Epithelial cell of esophagus (primary cell): Measurements from ENCODE around the gene CHST9.

ENCODE experiments used
- DNase-seq: peaks from one replicate; pipeline ENCODE4 v3.0.0; 2010; ENCODE audit warnings: low read depth
- H3K4me3 ChIP-seq: 2 replicates; pipeline ENCODE4 v1.5.1; 2011; ENCODE audit warnings: mild to moderate bottlenecking, low read length, control low read depth
- TF ChIP-seq, protein P1 (sequence below): IDR thresholded peaks from 2 replicates; pipeline ENCODE4 v1.5.1; 2011; ENCODE audit warnings: low read depth, mild to moderate bottlenecking, low read length, control low read depth, inconsistent platforms; ENCODE audit not compliant: insufficient read depth; ENCODE audit errors: missing control alignments

Gene CHST9

DNA sequence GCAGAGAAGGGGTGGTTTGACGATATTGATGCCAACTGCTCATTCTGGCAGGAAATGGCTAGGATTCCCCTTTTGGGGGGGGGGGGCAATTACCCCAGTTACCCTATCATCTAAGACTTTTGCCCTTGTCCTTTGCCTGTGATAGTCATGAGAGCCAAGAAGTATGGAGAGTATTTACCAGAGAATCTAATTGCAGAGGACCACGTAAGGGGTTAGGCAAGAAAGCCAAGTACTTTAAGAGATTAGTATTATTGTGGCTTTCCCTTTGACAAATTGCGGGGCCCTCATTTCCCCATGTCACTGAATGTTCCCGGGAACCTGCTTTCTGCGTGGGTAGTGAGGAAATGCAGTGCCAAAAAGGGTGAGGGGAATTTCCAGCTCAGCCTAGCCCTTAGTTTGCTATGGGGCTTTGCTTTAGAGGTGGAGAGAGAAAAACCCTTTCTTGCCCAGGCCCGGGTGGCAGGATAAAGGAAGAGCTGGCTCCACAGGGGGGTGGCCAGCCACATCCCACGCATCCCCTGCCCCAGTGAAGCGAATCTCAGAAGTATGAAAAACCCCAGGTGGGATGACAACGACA is 321.1 kb downstream of the CHST9 start:
- no peak for DNase-seq
- no peak overlapping the region for H3K4me3 ChIP-seq

DNA sequence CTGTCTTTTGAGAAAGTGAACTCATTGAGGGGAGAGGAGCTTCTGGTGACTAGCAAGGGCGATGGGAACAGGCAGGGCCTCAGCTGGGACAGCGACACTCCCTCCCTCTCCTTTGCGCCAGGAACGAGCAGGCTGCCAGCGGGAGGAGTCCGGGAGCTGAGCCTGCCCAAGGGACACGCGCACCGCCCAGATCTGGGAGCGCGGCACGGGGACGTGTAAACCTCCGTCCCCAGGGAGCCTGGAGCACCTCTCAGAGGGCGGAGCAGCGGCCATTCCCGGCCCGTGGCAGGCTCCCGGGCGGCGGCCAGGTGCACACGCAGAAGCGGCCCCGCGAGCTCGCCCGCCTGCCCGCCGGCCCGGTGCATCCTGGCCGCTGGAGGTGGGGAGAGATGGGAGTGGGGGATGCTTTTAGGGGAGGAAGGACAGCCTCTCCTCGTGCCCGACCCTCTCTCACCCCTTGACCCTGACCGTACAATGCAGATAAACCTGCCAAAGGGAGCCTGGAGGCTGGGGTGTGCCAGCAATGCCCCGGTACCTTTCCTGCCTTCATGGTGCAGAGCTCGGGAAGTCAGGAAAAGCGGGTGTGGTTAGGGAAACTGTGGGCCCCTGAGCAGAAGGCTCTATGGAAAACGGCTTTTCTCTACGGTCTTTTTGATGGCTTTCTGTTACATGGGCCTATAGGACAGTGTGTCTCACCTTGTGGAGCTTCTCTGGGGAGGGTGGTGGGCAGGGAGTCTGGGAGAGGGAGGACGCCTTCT is 321.8 kb downstream of the CHST9 start:
- DNase-seq = peak; percentile 25
- TF ChIP-seq, protein P1, sequence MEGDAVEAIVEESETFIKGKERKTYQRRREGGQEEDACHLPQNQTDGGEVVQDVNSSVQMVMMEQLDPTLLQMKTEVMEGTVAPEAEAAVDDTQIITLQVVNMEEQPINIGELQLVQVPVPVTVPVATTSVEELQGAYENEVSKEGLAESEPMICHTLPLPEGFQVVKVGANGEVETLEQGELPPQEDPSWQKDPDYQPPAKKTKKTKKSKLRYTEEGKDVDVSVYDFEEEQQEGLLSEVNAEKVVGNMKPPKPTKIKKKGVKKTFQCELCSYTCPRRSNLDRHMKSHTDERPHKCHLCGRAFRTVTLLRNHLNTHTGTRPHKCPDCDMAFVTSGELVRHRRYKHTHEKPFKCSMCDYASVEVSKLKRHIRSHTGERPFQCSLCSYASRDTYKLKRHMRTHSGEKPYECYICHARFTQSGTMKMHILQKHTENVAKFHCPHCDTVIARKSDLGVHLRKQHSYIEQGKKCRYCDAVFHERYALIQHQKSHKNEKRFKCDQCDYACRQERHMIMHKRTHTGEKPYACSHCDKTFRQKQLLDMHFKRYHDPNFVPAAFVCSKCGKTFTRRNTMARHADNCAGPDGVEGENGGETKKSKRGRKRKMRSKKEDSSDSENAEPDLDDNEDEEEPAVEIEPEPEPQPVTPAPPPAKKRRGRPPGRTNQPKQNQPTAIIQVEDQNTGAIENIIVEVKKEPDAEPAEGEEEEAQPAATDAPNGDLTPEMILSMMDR = no peak
- no peak overlapping the region for H3K4me3 ChIP-seq

More for the DNA sequence above, 321.1 kb downstream of the CHST9 start:
- TF ChIP-seq, protein P1 = no peak

DNA sequence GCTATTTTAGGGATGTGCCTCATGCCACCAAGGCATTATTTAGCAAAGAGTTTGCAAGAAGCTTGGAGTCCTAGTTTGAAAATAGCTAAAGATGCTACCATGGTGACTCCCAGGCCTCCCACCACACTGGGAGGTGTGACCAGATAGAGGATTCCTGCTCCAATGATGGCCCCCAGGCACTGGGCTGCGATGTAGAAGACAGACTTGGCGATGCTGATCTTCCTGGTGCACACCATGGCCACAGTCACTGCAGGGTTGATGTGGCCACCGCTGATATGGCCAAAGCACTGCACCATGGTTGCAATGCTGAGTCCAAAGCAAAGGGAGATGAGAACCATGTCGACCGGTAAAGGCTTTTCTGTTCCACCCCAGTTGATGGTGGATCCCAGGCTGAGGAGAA is 323.0 kb downstream of the CHST9 start:
- no peak overlapping the region for H3K4me3 ChIP-seq
- TF ChIP-seq, protein P1 = no peak
- no peak for DNase-seq
